Right atrium auricular region (tissue), 2 donors: ENCODE results near the gene ADSL. TPM values are rescaled to one million over a fixed set of nuclear protein-coding genes. Genes with fewer than 3 reads are reported as not detected.

Experiments used
- DNase-seq: peaks from one replicate; pipeline ENCODE4 v3.0.0-alpha.2; 2019; ENCODE audit warnings: low spot score
- H3K27ac ChIP-seq, 2 donors: fragments of 200-600 bp; sonication (generic); 1 replicate in 1 of 2; 2 replicates in 1 of 2; pipeline ENCODE4 v1.5.1; 2016 to 2019
- H3K27me3 ChIP-seq, 2 donors: fragments of 200-600 bp; sonication (generic); one replicate each; pipeline versions ENCODE4 v1.5.1 to v1.6.0; 2017 to 2019
- H3K36me3 ChIP-seq: fragments of 200-600 bp; sonication (generic); one replicate; pipeline ENCODE4 v1.5.1; 2016
- H3K4me1 ChIP-seq, 2 donors: fragments of 200-600 bp; sonication (generic); one replicate each; pipeline versions ENCODE4 v1.5.1 to v1.6.0; 2017 to 2019
- H3K4me3 ChIP-seq, 2 donors: fragments of 200-600 bp; sonication (generic); 1 replicate in 1 of 2; 2 replicates in 1 of 2; pipeline ENCODE4 v1.5.1; 2017 to 2019; ENCODE audit warnings: mild to moderate bottlenecking in 1 of 2, moderate library complexity in 1 of 2
- H3K9me3 ChIP-seq, 2 donors: fragments of 200-600 bp; sonication (generic); one replicate each; pipeline ENCODE4 v1.5.1; 2019
- total RNA-seq, 2 donors: library from RNA; depleted of rRNA; stranded (reverse); fragments of >200 nt; gene quantifications; one replicate each; pipeline ENCODE4 v1.1.0, GENCODE V29; 2016
- TF ChIP-seq, protein P1 (sequence below), 2 donors: fragments of 200-600 bp; sonication (generic); IDR thresholded peaks; one replicate each; pipeline ENCODE4 v1.5.1; 2019; ENCODE audit warnings: antibody characterized with exemption in 2 of 2

ADSL gene
- total RNA-seq: 10 to 100 TPM; 41.8 to 69.9 TPM

DNA sequence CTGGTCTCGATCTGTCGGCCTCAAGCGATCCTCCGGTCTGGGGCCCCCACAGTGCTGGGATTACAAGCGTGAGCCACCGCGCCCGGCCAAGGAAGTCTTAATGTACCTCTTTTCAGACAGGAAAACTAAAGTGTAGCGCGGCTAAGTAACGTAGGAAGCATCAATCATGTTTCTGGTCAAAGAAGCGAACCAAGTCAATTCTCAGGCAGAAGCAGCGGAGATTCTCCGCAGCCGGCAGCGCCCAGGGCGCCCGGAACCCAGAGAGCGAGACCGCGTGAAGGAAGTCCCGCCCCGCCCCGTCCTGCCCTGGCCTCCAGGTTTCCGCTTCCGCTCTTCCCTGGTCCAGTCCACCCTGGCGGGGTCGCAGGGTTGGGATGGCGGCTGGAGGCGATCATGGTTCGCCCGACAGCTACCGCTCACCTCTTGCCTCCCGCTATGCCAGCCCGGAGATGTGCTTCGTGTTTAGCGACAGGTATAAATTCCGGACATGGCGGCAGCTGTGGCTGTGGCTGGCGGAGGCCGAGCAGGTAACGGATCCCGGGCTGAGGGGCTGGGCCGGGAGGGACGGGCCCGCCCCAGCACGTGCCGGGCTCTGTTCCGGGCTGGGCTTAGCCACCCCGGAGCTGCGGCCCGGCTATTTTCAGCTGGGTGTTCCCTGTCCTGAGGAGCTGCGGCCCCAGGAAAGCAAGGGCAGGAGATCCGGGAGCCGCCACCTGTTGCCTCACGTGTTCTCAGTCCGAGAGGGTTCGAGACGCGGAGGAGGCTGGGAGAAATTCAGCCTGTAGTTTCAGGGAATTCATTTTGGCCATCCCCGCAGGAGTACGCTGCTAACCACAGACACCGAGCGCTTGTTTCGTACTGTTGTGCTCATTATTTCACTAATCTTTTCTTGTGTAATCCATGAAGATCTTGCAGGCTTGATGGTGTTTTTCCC is at the start of gene ADSL:
Gene ADSL, plus strand, starts transcription at position 316 of the 934 bp plus-strand sequence. Its CDS starts 59 bp downstream, at position 375.
- peaks cover 0 to 25% of the 10 kb centered on the region in 2 donors for H3K4me1 ChIP-seq
- H3K9me3 ChIP-seq: no peaks in the 10 kb centered on the region

DNA sequence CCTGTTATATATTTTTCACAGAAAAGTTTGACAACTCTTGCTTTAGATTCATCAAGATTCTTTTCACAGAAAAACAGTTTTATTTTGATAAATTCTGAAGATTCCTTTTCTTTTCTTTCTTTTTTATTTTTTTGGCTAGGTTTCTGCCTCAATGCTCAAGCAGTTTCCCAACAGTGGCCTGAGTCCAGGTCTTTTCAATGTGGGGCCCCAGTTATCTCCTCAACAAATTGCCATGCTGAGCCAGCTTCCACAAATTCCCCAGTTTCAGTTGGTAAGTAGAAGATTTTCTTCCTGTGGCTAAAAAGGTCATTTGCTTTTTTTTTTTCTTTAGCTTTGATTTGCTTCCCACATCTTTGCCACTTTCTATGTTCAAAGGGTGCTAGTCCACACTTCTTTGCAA is 46.0 kb upstream of the ADSL start:
- no peak overlapping the region for H3K4me3 ChIP-seq
- DNase-seq: no peak
- H3K27ac ChIP-seq: no peak overlapping the region
- no peaks in the 10 kb centered on the region for H3K27me3 ChIP-seq
- peaks cover 39% of the 10 kb centered on the region for H3K36me3 ChIP-seq
- no peaks in the 10 kb centered on the region for H3K9me3 ChIP-seq
- TF ChIP-seq, protein P1, sequence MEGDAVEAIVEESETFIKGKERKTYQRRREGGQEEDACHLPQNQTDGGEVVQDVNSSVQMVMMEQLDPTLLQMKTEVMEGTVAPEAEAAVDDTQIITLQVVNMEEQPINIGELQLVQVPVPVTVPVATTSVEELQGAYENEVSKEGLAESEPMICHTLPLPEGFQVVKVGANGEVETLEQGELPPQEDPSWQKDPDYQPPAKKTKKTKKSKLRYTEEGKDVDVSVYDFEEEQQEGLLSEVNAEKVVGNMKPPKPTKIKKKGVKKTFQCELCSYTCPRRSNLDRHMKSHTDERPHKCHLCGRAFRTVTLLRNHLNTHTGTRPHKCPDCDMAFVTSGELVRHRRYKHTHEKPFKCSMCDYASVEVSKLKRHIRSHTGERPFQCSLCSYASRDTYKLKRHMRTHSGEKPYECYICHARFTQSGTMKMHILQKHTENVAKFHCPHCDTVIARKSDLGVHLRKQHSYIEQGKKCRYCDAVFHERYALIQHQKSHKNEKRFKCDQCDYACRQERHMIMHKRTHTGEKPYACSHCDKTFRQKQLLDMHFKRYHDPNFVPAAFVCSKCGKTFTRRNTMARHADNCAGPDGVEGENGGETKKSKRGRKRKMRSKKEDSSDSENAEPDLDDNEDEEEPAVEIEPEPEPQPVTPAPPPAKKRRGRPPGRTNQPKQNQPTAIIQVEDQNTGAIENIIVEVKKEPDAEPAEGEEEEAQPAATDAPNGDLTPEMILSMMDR (IDR thresholded peaks at IDR 0.05): no peak
- no peaks in the 10 kb centered on the region for H3K4me1 ChIP-seq

More for the DNA sequence above, at the start of gene ADSL:
- peak; percentile 85 for DNase-seq
- TF ChIP-seq, protein P1 (IDR thresholded peaks at IDR 0.05): peak in 1 of 2 donors; percentile 11
- Histone ChIP-seq H3K36me3 (peaks cover 23% of the 10 kb centered on the region), H3K27me3 (no peaks in the 10 kb centered on the region), H3K27ac (peak within 1 kb of the TSS; percentile 88 to 92), H3K4me3 (peak within 1 kb of the TSS; percentile 70 to 72)

DNA sequence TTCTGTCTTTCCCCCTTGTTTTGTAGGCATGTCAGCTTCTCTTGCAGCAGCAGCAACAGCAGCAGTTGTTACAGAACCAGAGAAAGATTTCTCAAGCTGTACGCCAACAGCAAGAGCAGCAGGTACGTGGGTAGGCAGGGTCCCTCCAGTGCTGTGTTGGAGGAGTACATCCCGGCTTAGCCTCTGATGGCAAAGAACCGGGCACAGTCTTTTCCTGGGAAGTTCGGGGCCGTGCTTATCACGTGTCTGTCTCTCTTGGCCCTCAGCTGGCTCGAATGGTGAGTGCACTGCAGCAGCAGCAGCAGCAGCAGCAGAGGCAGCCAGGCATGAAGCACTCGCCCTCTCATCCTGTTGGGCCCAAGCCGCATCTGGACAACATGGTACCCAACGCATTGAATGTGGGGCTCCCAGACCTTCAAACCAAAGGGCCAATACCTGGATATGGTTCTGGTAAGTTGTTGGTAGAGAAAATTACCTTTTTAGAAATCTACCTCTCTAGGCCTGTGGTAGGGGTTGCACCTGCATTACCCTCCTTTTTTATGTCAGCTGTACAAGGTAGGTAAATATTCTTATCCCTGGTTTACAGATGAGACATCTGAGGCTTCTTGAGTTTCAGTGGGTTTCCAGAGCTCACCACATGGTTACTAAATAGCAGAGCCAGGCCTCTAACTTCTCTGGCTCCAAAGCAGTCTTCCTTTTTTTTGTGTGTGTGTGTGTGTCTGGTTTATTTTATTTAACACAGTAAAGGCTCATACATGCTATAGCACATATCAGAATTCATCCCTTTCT is 45.2 kb upstream of the ADSL start:
- peaks cover 39% of the 10 kb centered on the region for H3K36me3 ChIP-seq
- no peak for DNase-seq

DNA sequence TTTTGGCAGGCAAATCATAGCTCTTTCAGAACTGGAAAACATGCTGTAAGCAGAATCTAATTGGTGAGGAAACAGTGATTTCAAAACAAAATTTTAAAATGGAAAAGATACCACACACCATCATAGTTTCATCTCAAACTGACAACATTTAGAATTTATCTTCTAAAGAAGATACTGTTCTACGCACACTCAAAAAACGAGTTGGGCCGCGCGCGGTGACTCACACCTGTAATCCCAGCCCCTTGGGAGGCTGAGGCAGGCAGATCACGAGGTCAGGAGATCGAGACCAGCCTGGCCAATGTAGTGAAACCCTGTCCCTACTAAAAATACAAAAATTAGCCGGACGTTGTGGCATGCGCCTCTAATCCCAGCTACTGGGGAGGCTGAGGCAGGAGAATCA is 44.2 kb upstream of the ADSL start:
- Histone ChIP-seq H3K9me3 (no peaks in the 10 kb centered on the region), H3K27me3 (no peaks in the 10 kb centered on the region), H3K27ac (no peak overlapping the region), H3K4me1 (no peaks in the 10 kb centered on the region), H3K4me3 (no peak overlapping the region), H3K36me3 (peaks cover 39% of the 10 kb centered on the region)
- DNase-seq: no peak
- TF ChIP-seq, protein P1 (IDR thresholded peaks at IDR 0.05): no peak

More for the DNA sequence above, 45.2 kb upstream of the ADSL start:
- no peaks in the 10 kb centered on the region for H3K27me3 ChIP-seq
- H3K4me3 ChIP-seq: no peak overlapping the region
- no peak overlapping the region for H3K27ac ChIP-seq
- H3K4me1 ChIP-seq: no peaks in the 10 kb centered on the region
- H3K9me3 ChIP-seq: no peaks in the 10 kb centered on the region
- TF ChIP-seq, protein P1 (IDR thresholded peaks at IDR 0.05): no peak

DNA sequence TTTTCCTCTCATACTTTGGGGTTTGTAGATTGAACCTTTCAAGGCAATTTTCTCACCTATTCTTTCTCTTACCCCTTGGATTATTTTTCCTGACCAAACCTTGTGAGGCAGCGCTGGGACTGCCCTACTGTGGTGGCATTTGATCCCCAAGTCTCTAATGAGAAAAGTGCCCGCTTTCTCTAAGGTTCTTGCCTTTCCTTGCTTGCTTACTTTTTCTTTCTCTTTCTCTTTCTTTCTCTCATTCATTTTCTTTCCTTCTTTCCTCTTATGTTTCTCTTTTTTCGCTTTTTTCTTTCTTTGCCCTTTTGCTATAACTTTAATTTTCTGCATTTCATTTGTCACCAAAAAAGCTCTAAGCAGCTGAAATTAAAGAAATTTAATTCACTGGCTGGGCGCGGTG is 40.7 kb upstream of the ADSL start:
- Histone ChIP-seq H3K27me3 (no peaks in the 10 kb centered on the region), H3K9me3 (no peaks in the 10 kb centered on the region), H3K4me1 (no peaks in the 10 kb centered on the region), H3K36me3 (peaks cover 56% of the 10 kb centered on the region), H3K27ac (no peak overlapping the region), H3K4me3 (no peak overlapping the region)
- no peak for DNase-seq
- TF ChIP-seq, protein P1 (IDR thresholded peaks at IDR 0.05): no peak
